ENCODE results near the gene PHTF2.
A peak's percentile ranks its signal among the peaks of the same experiment; 100 is the strongest.

Gene PHTF2

GRCh38 chr7:77881871-77882270, 83.3 kb downstream of the PHTF2 start:
- no peak for DNase-seq

GRCh38 chr7:77885155-77885554, 86.6 kb downstream of the PHTF2 start:
- no peak for DNase-seq

GRCh38 chr7:77887567-77887966, 89.0 kb downstream of the PHTF2 start:
- no peak for DNase-seq

GRCh38 chr7:77888998-77889397, 90.4 kb downstream of the PHTF2 start:
- DNase-seq = no peak

- no peak for DNase-seq
Measured at GRCh38 chr7:77893813-77894212, 95.2 kb downstream of the PHTF2 start.

- no peak for DNase-seq
Measured at GRCh38 chr7:77894574-77895091, 96.1 kb downstream of the PHTF2 start.

- DNase-seq = no peak
Measured at GRCh38 chr7:77895905-77896304, 97.3 kb downstream of the PHTF2 start.

GRCh38 chr7:77897004-77897547, 98.5 kb downstream of the PHTF2 start:
- DNase-seq = no peak

GRCh38 chr7:77899516-77899915, 100.9 kb downstream of the PHTF2 start:
- DNase-seq = no peak

GRCh38 chr7:77903597-77903996, 105.0 kb downstream of the PHTF2 start:
- peak in 2 of 3 donors; percentile 10 to 13 for DNase-seq

- DNase-seq = no peak
Measured at GRCh38 chr7:77904252-77904651, 105.7 kb downstream of the PHTF2 start.

GRCh38 chr7:77907281-77907680, 108.7 kb downstream of the PHTF2 start:
- DNase-seq = no peak

GRCh38 chr7:77908664-77909063, 110.1 kb downstream of the PHTF2 start:
- no peak for DNase-seq

GRCh38 chr7:77910124-77910523, 111.6 kb downstream of the PHTF2 start:
- no peak for DNase-seq

GRCh38 chr7:77912293-77912692, 113.7 kb downstream of the PHTF2 start:
- DNase-seq = no peak

GRCh38 chr7:77913977-77914607, 115.5 kb downstream of the PHTF2 start:
- no peak for DNase-seq

- no peak for DNase-seq
Measured at GRCh38 chr7:77917500-77918262, 119.1 kb downstream of the PHTF2 start.

- DNase-seq = no peak
Measured at GRCh38 chr7:77918676-77919075, 120.1 kb downstream of the PHTF2 start.

GRCh38 chr7:77923419-77923818, 124.8 kb downstream of the PHTF2 start:
- no peak for DNase-seq

GRCh38 chr7:77930496-77930895, 131.9 kb downstream of the PHTF2 start:
- DNase-seq = no peak

GRCh38 chr7:77931841-77932240, 133.3 kb downstream of the PHTF2 start:
- no peak for DNase-seq

- peak; percentile 39 to 68 (median 65) for DNase-seq
Measured at GRCh38 chr7:77933394-77933793, 134.8 kb downstream of the PHTF2 start.

- peak; percentile 7 to 37 (median 36) for DNase-seq
Measured at GRCh38 chr7:77935652-77936348, 137.2 kb downstream of the PHTF2 start.

Data from suppressor macrophage treated with lipopolysaccharide for 1 hour (primary cell).